ENCODE results near the gene MT1E.
"Not testable (repeated sequence)": the region's sequence is repeated elsewhere in the genome, so short reads cannot be mapped to it uniquely, and the experiment has no call there.

The MT1E gene

DNA sequence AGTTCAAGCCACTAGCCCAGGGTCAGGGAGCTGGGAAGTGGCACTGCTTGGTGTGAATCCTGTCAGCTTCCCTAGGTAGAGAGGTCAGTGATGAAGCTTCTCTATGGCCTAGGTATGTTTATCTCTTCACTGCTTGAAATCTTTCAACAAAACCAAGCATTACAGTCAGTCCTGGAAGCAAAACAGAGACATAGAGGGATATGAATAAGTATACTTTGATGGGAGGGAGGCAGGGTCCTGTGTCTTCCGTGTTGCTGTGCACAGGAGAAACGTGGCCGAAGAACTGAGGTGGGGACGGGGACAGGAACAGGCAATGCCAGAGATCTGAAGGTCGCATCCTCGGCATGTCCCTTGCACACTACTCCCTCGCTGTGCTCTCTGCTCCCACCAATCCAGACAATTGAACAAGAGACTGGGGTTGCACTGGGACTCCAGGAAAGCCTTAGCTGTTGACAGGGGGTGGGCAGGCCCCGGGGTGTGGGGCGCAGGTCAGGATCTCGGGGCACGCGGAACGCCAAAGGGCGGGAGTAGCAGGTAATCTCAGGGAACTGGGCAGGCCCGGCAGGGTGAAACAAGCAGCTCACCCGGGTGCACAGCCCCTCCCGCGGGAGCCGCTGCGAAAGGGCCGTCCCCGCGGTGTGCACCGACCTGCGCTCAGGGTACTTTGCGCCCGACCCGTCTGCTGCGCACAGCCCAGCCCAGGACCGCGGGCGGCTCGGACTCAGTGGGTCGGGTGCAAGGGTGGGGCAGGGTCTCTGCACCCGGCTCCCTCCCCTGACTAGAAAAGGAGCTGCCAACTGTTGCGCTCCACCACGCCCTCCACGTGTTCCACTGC is 43.6 kb downstream of the MT1E start, which contains the start of gene MT1H:
MT1H (plus strand) TSS at position 810 of the 835 bp plus-strand sequence. CDS start 71 bp downstream, outside the sequence.
- DNase-seq: no peak

DNA sequence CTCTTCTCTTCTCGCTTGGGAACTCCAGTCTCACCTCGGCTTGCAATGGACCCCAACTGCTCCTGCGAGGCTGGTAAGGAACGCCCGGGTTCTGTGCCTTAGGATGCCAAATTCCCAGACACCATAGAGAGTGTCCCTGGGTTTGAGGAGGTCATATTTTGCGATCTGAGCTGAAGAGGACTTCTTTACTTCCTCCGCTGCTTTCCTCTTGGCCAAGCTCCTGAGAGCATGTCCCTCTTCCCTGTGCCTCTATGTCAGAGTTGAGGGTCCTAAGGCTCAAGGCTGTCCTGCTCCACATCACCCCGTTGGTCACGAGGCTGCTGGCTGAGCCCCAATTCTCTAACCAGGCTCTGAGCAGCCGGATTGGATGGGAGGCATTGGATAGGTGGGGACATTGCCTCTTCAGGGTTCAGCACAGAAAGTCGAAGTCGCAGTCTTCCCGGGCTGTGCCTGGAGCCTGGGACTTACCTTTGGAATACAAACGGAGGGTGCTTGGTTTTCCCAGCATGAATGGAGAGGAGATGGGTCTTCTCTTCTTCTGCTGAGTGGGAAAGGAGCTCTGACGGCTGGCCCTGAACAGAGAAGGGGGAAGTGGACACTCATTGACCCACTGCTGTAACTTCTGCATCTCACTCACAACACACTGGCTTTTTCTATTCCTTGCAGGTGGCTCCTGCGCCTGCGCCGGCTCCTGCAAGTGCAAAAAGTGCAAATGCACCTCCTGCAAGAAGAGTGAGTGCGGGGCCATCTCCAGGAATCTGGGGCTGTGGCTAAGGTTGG is 44.4 kb downstream of the MT1E start:
- no peak for DNase-seq

DNA sequence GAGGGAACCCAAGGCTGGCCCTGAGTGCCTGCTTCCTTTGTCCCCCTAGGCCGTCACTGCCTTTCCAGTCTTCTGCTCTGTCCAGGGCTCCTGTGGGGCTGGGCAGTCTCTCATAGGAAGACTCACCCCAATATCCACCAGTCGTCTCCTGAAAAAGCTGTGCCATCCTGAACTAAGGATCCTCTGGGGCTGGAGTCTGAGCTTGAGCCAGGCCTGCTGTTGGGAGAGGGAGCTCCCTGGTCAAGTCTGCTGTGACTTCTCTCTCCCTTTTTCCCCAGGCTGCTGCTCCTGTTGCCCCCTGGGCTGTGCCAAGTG is 45.0 kb downstream of the MT1E start:
- no peak for DNase-seq

DNA sequence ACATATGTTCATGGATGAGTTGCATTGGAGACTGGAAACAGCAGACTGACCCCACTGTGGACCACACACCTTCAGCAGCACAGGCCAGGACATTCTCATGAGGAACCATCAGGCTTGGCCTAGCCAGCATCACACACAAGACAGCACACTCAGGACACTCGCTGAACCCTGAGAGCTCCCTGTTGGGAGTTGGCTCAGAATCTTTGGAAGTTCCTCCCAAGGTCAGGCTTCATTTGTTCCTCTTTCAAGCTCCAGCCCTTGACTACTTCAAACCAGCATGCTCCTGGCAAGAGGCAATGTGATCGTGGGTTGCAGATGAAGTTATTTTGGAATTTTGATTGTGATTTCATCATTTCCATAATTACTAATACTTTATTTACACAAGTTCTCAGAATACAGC is 46.1 kb downstream of the MT1E start:
- not testable (repeated sequence) for DNase-seq

DNA sequence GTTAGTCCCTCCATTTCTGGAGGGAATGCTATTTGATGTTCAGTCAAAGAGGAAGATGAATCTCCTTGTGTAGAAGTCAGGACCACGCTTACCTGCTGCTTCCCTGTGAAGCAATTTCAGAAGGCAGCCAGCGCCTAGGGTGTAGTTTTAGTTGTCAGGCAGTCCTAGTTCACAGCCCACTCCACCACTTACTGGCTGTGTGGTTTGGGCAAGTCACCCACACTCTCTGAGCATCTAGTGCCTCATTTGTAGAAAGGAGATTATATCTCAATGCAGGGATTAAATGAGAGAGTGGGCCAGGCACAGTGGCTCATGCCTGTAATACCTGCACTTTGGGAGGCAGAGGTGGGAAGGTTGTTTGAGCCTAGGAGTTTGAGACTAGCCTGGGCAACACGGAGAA is 46.6 kb downstream of the MT1E start:
- DNase-seq: not testable (repeated sequence)

DNA sequence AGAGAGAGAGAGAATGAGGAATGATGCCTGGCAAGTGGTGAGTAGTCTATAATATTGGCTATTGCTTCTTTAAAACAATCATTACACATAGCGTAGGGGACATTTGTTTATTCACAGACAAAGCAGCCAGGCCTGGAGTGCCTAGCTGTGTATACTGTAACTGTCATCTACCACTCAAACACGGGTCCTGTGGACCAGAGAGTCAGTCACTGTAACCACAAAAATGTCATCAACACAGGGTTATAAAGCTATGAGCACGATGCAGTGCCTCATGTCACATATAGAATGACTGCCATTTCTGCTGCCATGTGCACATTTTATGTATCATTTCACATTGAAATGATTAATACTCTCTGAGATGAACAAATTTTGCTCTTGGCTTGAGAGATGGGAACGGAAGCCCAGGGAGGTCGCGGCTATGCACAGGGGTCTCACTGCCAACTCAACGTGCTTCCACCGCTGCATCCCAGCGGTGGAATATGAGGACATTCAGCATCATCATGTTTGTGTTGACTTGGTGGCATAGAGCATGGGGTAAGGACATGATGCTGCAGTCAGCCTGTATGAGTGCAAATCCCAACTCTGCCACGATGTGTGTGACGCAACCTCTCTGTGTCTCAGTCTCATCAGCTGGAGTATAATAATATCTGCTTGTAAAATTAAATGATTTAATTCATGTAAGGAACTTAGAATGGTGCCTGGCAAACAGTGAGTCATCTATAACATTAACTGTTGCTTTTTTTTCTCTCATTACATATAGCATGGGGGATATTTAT is 47.4 kb downstream of the MT1E start:
- DNase-seq: no peak

DNA sequence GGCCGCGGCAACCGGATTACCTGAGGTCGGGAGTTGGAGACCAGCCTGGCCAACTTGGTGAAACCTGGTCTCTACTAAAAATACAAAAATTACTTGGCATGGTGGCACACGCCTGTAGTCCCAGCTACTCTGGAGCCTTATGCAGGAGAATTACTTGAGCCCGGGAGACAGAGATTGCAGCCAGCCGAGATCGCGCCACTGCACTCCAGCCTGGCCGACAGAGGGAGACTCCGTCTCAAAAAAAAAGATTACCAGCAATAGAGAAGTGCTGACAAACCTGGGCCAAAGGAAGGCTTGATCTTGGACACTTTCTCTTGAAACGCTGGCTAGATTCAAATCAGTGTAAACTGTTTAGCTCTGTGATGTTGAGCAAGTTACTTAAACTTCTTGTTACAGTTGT is 48.3 kb downstream of the MT1E start:
- DNase-seq: peak in 4 of 58 donors; percentile 12 to 39 (median 16)

DNA sequence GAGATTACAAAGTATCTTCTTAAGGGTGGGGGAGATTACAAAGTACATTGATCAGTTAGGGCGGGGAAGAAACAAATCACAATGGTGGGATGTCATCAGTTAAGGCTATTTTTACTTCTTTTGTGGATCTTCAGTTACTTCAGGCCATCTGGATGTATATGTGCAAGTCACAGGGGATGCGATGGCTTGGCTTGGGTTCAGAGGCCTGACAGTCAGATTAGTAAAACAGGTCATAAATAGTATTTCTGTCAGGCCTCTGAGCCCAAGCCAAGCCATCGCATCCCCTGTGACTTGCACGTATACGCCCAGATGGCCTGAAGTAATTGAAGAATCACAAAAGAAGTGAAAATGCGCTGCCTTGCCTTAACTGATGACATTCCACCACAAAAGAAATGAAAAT is 49.0 kb downstream of the MT1E start:
- not testable (repeated sequence) for DNase-seq

DNA sequence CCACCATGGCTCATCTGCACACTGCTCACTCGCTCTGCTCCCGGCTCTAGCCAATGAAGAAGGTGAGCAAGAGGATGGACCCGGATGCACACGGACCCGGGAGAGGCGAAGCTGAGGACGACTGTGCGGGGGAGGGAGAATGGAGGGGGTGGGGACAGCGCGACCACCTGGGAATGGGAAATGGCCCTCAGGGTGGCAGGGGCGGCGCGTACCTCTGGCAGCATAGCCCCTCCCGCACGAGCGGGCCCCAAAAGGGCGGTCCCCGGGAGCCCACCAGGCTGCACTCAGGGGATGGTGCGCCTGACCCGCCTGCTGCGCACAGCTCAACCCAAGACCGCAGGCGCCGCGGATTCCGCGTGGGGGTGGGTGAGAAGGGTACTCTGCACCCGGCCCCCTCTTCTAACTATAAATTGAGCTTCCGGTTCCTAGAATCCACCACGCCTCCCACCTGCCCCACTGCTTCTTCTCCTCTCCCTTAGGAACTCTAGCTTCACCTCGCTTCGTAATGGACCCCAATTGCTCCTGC is 50.2 kb downstream of the MT1E start:
- no peak for DNase-seq
